ENCODE measurements around the gene ADAT3.
"Not testable (repeated sequence)": the region's sequence is repeated elsewhere in the genome, so short reads cannot be mapped to it uniquely, and the experiment has no call there.

ADAT3 gene

DNA sequence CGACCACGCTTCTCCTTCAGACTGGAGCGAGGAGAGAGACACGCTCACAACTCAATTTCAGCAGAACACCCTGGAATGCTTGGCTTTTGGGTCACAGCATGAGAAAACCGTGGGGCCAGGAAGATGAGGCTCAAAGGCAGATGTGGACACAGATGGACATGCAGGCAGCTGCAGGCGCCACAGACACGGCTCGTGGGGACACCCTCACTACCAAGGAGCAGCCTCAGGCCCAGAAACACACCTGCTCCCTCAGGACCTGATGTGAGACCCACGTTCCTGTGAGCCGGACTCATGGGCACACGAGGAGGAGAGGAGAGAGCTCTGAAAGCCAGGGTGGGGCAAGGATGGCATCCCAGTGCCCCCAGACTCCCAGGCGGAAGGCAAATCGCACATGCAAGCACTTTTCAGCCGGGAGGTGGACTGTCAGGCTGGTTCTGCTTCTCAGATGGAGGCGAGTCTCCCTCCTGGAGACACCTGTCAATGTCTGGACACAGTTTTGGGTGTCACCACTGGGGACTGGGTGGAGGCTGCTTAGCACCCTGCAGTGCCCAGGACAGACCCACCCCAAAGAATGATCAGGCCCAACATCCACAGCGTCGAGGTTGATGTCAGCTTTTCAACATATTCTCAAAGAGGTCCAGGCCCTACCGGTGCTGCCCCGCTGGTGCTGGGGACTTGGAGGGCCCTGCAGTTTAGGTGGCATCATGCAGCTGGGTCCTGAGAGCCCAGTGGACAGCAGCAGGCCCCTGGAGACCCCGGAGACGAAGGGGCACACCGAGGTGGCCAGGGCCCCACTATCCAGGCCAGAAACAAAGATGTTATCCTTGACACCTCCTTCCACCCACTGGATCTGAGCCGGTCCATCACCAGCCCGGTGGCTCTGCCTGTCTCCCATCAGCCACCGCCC is 22.2 kb upstream of the ADAT3 start:
- no peak for DNase-seq (ENCODE audit: low read depth)

DNA sequence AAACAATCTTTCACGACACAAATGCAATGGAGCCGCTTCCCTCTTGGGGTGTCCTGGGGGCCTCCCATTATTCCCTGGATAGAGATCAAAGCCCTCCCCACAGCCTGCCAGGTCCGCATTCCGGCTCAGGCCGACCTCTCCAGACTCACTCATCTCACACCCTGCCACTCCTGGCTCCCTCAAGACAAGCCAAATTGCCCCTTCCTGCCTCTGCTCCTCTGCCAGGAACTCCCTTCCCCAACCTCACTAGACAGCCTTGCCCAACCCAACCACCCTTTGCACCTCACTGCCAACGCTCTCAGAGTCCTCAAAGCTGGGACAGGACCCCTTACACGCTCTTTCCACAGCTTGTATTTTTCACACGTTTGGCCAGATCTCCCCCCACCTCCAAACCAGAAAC is 21.4 kb upstream of the ADAT3 start:
- DNase-seq (ENCODE audit: low read depth) = no peak

DNA sequence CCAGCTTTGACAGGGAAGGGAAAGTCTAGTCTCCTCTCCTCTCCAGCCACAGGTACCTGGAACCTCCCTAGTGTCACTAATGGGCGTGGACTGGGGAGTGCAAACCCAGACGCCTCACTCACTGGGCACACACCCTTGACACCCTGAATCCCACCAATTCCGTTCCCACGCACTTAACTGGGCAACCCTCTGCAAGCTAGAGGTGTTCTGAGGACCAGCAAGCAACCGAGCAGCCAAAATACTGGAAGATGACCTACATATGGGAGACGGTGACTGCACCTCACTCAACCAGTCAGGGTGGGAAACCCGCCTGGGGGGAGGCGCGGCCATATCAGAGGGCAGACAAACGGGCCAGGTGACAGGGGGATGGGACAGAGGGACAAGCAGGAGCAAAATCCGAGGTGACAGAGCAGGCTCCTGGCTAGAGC is 20.9 kb upstream of the ADAT3 start:
- no peak for DNase-seq (ENCODE audit: low read depth)

DNA sequence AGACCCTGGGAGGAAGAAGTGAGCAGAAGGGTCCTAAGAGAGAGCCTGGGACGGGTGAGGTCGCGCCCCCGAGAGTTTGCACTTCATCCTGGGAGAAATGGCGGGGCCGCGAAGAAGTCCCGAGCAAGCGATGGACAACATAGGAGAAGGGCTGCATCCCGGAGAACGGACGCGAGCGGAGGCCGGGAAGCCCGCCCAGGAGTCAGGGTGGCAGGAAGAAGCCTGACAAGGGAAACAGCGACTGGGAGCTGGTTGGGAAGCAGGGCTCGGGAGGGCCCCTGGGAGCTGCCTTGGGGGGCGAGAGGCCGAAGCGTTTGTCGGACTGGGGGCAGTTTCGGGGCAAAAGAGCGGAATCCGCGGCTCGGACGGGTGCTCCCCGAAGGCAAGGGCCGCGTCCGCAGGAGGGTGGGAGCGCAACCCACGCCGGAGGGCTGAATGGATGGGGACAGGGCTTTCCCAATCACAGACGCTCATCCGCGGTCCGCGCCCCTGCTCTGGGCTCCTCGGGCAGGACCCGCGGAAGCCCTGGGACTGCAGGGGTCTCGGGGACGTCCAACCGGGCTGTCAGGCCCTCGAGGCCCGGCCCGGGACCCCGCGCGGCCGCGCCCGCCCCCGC is 20.4 kb upstream of the ADAT3 start:
- DNase-seq (ENCODE audit: low read depth) = no peak

DNA sequence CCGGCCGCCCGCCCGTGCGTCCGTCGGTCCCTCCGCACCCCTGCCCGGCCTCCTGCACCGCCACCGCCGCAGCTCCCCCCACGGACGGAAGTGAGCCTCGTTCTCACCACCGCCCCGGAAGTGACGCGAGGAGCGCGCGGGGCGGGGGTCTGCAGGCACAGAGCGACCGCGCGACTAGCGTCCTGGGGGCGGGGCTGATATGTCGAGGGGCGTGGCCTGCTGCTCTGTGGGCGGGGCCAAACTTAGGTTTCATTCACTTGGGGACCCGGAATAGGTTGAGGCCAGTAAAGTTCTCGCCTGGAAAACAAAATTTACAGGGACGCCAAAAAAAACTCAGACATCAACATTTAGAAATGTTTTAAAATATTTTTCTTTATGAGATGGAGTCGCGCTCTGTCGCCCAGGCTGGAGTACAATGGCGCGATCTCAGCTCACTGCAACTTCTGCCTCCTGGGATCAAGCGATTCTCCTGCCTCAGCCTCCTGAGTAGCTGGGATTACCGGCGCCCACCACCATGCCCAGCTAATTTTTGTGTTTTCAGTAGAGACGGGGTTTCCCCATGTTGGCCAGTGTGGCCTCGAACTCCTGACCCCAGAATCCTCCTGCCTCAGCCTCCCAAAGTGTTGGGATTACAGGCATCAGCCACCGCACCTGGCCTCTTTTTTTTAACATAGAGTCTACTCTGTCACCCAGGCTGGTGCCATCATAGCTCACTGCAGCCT is 19.6 kb upstream of the ADAT3 start, which contains the start of gene ABHD17A:
TSS of gene ABHD17A (minus strand) at position 99 of the 722 bp plus-strand sequence. CDS start 3,930 bp downstream, outside the sequence.
- DNase-seq (ENCODE audit: low read depth) = peak; percentile 86

DNA sequence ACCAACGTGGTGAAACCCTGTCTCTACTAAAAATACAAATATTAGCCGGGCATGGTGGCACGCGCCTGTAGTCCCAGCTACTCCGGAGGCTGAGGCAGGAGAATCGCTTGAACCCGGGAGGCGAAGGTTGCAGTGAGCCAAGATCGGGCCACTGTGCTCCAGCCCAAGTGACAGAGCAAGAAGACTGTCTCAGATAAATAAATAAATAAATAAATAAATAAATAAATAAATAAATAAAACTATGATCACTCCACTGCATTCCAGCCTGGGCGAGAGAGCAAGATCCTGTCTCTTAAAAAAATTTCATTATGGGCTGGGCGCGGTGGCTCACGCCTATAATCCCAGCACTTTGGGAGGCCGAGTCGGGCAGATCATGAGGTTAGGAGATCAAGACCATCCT is 18.8 kb upstream of the ADAT3 start:
- DNase-seq (ENCODE audit: low read depth) = not testable (repeated sequence)

DNA sequence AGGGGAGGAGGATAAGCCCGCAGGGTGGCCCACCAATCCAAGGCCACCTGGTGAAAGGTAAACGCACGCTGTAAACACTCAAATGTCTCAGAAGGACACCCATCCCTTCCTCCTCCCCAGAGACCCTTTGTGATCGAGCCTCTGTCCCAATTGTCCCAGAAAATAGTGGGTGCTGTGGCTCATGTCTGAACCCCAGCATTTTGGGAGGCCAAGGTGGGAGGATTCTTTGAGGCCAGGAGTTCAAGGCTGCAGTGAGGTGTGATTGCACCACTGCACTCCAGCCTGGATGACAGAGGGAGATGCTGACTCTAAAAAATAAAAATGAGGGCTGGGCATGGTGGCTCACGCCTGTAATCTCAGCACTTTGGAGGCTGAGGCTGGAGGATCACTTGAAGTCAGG is 16.8 kb upstream of the ADAT3 start:
- DNase-seq (ENCODE audit: low read depth) = no peak

DNA sequence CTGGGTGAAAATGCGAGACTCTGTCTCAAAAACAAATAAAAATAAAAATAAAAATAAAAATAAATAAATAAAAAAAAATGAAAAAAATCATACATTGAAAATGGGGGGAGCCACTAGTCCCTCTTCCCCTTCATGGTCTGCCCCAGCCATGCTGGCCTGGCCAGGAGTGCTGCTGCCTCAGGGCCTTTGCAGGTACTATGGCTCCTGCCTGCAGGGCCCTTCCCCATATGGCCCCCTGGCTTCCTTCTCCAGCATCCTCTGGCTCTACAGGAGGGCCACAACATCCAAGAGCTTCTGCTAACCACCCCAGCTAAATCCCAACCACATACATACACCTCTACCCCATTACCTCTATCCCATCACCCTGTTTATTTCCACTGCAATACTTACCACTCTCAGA is 15.3 kb upstream of the ADAT3 start:
- DNase-seq (ENCODE audit: low read depth) = no peak

DNA sequence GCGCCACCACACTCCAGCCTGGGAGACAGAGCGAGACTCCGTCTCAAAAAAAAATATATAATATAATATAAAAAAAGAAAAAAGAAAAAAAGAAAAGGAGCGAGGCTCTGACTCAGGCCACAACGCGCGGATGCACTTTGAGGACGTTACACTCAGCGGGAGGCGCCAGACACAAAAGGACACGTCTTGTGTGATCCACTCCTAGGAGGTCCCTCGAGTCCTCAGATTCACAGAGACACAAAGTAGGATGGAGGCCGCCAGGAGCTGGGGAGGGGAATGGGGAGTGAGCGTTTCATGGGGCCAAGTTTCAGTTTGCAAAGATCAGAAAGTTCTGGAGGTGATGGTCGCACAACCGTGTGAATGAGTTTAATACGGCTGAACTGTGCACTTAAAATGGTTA is 11.4 kb upstream of the ADAT3 start:
- no peak for DNase-seq (ENCODE audit: low read depth)

DNA sequence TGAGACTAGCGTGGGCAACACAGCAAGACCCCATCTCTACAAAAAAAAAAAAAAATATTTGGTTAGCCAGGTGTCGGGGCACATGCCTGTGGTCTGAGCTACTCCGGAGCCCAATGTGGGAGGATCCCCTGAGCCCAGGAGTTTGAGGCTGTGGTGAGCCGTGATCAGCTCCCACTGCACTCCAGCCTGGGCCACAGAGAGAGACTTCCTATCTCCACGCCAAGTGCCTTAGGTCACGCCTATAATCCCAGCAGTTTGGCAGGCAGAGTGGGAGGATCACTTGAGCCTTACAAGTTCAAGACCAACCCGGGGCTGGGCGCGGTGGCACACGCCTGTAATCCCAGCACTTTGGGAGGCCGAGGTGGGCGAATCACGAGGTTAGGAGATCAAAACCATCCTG is 8.7 kb upstream of the ADAT3 start:
- DNase-seq (ENCODE audit: low read depth) = no peak

DNA sequence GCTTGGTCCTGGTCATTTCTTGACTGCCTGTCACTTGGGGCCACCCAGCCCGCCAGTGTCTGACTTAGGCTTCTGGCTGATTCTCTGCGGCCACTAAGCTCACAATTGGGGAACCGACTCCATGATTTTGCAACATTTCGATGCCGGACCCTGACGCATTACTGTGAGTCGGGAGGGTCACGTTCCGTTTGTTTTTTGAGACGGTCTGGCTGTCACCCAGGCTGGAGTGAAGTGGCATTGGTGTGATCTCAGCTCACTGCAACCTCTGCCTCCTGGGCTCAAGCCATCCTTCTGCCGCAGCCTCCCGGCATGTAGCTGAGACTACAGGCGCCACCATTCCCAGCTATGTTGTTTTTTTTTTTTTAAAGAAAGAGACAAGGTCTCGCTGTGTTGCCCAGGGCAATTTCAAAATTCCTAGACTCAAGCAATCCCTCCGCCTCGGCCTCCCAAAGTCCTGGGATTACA is 3.2 kb upstream of the ADAT3 start:
- DNase-seq (ENCODE audit: low read depth) = no peak

DNA sequence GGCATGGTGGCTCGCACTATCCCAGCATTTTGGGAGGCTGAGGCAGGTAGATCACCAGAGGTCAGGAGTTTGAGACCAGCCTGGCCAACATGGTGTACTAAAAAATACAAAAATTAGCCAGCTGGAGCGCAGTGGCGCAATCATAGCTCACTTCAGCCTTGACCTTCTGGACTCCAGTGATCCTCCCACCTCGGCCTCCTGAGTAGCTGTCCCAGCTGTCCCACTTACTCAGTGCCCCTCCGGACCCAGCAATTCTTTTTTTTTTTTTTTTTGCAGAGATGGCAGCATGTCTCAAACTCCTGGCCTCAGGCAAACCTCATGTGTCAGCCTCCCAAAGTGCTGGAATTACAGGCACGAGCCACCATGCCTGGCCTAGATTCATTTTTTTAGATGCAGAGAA is 2.3 kb upstream of the ADAT3 start:
- DNase-seq (ENCODE audit: low read depth) = no peak

DNA sequence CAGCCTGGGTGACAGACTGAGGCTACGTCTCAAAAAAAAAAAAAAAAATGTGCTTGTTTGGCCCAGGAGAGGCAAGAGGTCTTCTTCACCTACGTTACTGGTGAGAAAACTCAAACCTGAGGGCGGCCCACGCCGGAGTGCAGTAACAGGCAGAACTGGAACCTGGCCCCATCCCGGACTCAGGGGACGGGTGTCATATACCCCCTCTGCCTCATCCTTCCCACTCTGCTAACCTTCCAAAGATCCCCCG is 414 bp upstream of the ADAT3 start:
- DNase-seq (ENCODE audit: low read depth) = no peak

DNA sequence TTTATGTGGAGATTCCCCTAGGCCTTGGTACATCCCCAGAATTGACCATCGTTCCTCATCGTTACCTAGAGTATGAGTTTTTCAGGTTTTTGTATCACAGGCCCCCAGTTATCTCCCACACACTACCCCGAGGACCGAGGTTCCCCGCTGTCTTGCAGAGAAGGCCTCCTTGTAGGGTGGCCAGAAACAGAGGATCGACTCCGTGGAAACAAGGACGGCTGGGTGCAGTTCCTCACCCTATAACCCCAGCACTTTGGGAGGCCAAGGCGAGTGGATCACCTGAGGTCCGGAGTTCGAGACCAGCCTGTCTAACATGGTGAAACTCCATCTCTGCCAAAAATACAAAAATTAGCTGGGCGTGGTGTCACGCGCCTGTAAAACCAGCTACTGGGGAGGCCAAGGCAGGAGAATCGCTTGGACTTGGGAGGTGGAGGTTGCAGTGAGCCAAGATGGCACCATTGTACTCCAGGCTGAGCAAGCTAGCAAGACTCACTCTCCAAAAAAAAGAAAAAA is 720 bp downstream of the ADAT3 start:
- DNase-seq (ENCODE audit: low read depth) = no peak

DNA sequence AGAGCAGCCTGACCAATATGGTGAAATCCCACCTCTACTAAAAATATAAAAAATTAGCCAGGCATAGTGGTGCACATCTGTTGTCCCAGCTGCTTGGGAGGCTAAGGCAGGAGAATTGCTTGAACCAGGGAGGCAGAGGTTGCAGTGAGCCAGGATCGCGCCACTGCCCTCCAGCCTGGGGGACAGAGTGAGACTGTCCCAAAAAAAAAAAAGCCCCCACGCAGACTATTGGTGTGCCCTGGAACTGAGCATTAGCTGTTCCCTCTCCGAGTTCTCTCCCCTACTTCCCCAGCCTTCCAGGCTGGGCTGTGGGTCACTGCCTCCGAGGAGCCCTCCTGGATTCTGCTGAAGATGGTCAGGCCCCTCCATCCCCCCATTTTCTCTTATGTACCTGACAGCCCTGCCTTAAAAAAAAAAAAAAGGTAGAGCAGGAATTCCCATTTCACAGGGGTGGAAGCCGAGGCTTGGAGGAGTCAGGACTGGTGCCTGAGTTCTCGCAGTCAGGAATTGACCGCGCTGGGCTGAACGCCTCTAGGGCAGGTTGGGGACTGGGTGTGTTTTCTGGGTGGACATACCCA is 1.9 kb downstream of the ADAT3 start:
- DNase-seq (ENCODE audit: low read depth) = no peak

DNA sequence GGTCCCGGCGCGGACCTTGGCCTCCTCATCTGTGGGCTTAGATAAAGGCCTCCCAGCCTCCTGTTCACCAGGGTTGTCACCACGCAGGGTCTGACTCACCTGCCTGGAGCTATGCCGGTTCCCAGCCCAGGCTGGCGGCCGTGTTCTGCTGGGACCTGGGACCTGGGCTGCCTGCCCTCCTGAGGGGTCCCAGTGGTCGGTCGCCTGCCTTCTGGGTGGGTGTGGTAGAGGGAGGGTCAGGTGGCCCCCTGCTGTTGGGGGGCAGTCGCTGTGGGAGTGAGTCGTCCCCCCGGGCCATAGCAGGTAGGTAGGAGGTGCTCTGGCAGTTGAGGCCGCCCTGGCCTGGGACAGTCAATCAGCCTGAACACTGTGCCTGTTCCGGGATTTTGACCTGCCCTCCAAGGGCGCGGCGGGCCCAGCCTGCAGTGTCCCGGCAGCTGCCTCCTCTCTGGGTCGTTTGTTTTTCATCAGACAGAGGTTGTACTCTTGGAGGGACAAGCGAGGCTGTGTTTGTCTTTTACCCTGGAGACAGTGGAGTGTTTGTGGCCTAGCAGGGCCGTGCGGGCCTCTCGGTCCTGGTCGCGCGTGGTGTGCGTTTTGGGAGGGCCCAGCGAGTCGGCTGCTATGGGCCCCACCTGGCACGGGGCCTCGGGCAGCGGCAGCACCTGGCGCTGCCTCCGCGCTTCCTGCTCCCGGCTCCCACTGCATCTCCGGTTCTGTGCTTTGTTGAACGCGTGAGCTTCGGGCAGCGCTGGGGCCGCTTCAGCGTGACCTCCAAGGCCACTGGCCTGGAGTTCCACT is 2.6 kb downstream of the ADAT3 start:
- no peak for DNase-seq (ENCODE audit: low read depth)

DNA sequence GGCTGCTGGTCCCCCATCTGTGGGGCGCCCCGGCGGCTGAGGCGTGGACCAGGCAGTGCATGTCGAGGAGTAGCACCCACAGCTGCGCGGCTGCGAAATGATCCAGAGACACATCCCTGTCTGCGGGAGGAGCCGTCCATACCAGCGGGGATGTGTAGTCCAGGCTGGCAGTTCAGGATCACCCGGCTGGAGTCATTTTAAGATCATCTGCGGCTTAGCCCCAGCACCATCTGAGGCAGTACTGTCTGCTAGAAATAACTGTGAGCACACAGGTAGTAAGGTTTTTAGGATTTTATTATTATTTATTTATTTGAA is 3.1 kb downstream of the ADAT3 start:
- DNase-seq (ENCODE audit: low read depth) = no peak

DNA sequence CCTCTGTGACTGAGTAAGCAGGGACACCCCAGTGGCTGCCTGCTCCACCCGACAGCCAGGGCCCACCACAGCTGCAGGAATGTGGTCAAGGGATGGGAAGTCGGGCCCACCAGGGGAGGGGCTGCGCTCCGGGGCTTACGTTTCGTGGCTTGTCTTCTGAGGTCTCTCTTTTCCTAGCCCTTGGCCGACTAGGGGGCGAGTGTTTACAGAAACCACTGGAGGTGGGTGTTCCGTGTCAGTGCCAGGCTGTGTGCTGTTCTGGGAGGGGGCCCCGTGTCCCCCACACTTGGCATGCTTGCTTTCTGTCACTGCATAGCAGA is 4.5 kb downstream of the ADAT3 start:
- no peak for DNase-seq (ENCODE audit: low read depth)

DNA sequence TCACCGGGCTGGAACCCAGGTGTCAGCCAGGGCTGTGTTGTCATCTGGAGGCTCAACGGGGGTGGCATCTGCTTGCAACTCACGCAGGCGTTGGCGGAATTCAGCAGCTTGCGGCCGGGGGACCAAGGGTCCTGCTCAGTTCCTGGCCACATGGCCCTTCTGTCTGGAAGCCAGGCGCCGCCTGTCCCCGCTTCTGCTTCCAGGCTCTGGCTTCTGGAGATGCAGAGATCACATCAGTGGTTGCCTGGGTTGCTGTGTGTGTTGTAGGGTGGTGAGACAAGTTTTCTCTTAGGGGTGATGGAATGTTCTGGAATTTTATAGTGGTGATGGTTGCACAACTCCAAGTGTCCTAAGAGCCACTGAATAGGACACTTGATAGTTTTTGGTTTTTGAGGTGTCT is 5.0 kb downstream of the ADAT3 start:
- DNase-seq (ENCODE audit: low read depth) = no peak

DNA sequence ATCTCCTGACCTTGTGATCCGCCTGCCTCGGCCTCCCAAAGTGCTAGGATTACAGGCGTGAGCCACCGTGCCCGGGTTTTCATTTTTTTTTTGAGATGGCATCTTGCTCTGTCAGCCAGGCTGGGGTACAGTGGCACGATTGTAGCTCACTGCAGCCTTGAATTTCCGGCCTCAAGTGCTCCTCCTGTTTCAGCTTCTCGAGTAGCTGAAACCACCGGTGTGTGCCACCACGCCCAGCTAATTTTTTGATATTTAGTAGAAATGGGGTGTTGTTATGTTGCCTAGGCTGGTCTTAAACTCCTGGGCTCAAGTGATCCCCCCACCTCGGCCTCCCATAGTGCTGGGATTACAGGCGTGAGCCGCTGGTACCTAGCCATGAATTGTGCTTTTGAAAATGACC is 5.9 kb downstream of the ADAT3 start:
- no peak for DNase-seq (ENCODE audit: low read depth)

DNA sequence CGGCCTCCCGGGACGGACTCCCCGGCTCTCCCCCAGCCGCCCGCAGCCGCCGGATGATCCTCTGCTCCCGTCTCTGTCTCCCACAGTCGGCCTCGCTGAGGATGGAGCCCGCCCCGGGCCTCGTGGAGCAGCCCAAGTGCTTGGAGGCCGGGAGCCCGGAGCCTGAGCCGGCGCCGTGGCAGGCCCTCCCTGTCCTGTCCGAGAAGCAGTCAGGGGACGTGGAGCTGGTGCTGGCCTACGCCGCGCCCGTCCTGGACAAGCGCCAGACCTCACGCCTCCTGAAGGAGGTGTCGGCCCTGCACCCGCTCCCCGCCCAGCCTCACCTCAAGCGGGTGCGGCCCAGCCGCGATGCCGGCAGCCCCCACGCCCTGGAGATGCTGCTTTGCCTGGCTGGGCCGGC is 6.8 kb downstream of the ADAT3 start:
- no peak for DNase-seq (ENCODE audit: low read depth)

Data from GM04504 (cell line).